GM21381 (cell line): ENCODE results near the gene LFNG.

ENCODE experiments used
- ATAC-seq: cut with Tn5 transposase; IDR thresholded peaks from one replicate; pipeline ENCODE4 v1.9.1; 2021; ENCODE audit warnings: mild to moderate bottlenecking, moderate library complexity; ENCODE audit not compliant: unreplicated experiment

LFNG gene

GRCh38 chr7:2515424-2516193 is 4.0 kb upstream of the LFNG start:
- no peak for ATAC-seq

GRCh38 chr7:2516194-2516555 is 3.4 kb upstream of the LFNG start:
- no peak for ATAC-seq

- ATAC-seq, result no peak
Observed at GRCh38 chr7:2517026-2517425, 2.5 kb upstream of the LFNG start.

- ATAC-seq, result no peak
Observed at GRCh38 chr7:2517678-2518507, 1.7 kb upstream of the LFNG start.

- no peak for ATAC-seq
Observed at GRCh38 chr7:2518737-2519118, 846 bp upstream of the LFNG start.

- ATAC-seq, result no peak
Observed at GRCh38 chr7:2520131-2520760, 672 bp downstream of the LFNG start.

GRCh38 chr7:2520761-2521290 is 1.3 kb downstream of the LFNG start:
- ATAC-seq, result no peak

- ATAC-seq, result no peak
Observed at GRCh38 chr7:2521341-2521745, 1.8 kb downstream of the LFNG start.

- no peak for ATAC-seq
Observed at GRCh38 chr7:2521952-2522591, 2.5 kb downstream of the LFNG start.

GRCh38 chr7:2522780-2523433 is 3.3 kb downstream of the LFNG start:
- no peak for ATAC-seq

- ATAC-seq, result no peak
Observed at GRCh38 chr7:2523461-2523936, 3.9 kb downstream of the LFNG start.

- ATAC-seq, result no peak
Observed at GRCh38 chr7:2523941-2524807, 4.6 kb downstream of the LFNG start.

- ATAC-seq, result no peak
Observed at GRCh38 chr7:2524808-2525657, 5.5 kb downstream of the LFNG start.

- ATAC-seq, result no peak
Observed at GRCh38 chr7:2525658-2526630, 6.4 kb downstream of the LFNG start.

GRCh38 chr7:2526659-2527504 is 7.3 kb downstream of the LFNG start:
- ATAC-seq, result no peak
